H1 (cell line): ENCODE data around the gene FPR3. TPM values are rescaled to one million over a fixed set of nuclear protein-coding genes. Genes with fewer than 3 reads are reported as not detected.

Experiments used
- CTCF ChIA-PET: fragments of 300-600 bp; sonication (Branson Sonifier 250); formaldehyde crosslinking; loops from one replicate; lab custom pipeline; 2021; ENCODE audit not compliant: partially characterized antibody; lab: Charles Lee
- POLR2A ChIA-PET: fragments of 300-600 bp; sonication (Branson Sonifier 250); formaldehyde crosslinking; loops from one replicate; lab custom pipeline; 2021; ENCODE audit warnings: inconsistent platforms; ENCODE audit not compliant: partially characterized antibody; lab: Charles Lee
- DNase-seq, 2 experiments: peaks; one replicate each; pipeline versions ENCODE4 v3.0.0 to v3.0.0-alpha.2; 2010 to 2022; ENCODE audit warnings: low spot score in 2 of 2, low read depth in 1 of 2, mixed read lengths in 1 of 2
- FAIRE-seq: peaks from 2 replicates; lab custom pipeline; 2011; peaks lifted over from hg19 to GRCh38; lab: Jason Lieb, UNC
- H2AFZ ChIP-seq: 2 replicates; pipeline ENCODE4 v1.8.1; 2012; ENCODE audit warnings: low read length, inconsistent platforms
- H2AK5ac ChIP-seq: 2 replicates; pipeline ENCODE4 v1.6.1; 2013; ENCODE audit warnings: low read depth, low read length
- H2BK120ac ChIP-seq: replicated peaks from 2 replicates; pipeline ENCODE3; 2013; ENCODE audit warnings: low read depth, low read length, inconsistent platforms
- H2BK12ac ChIP-seq: 2 replicates; pipeline ENCODE4 v1.6.1; 2013; ENCODE audit warnings: low read depth, low read length
- H2BK15ac ChIP-seq: 2 replicates; pipeline ENCODE4 v1.6.1; 2013; ENCODE audit warnings: low read length
- H2BK20ac ChIP-seq: 2 replicates; pipeline ENCODE4 v1.6.1; 2013; ENCODE audit warnings: low read length
- H2BK5ac ChIP-seq: 2 replicates; pipeline ENCODE4 v1.6.1; 2013; ENCODE audit warnings: low read depth, low read length
- H3K14ac ChIP-seq: 2 replicates; pipeline ENCODE4 v1.6.1; 2013; ENCODE audit warnings: inconsistent platforms; ENCODE audit not compliant: insufficient read length
- H3K18ac ChIP-seq: 2 replicates; pipeline ENCODE4 v1.6.1; 2013; ENCODE audit warnings: low read length; ENCODE audit errors: extremely low read depth
- H3K23ac ChIP-seq: 2 replicates; pipeline ENCODE4 v1.6.1; 2013; ENCODE audit warnings: inconsistent platforms; ENCODE audit not compliant: insufficient read length
- H3K23me2 ChIP-seq: 2 replicates; pipeline ENCODE4 v1.6.1; 2013; ENCODE audit warnings: low read depth, low read length
- H3K27ac ChIP-seq: 2 replicates; pipeline ENCODE4 v1.6.1; 2011; ENCODE audit warnings: low read depth, low read length, inconsistent platforms
- H3K27me3 ChIP-seq, 4 experiments: replicated peaks in 1 of 4; 1 replicate in 1 of 4; 2 replicates in 3 of 4; pipeline versions ENCODE4 v1.6.1 to v1.8.1; 2011 to 2013; ENCODE audit warnings: low read length in 3 of 4, mild to moderate bottlenecking in 3 of 4, inconsistent platforms in 2 of 4, mixed read lengths in 2 of 4, moderate library complexity in 1 of 4; ENCODE audit not compliant: control insufficient read depth in 3 of 4, insufficient read depth in 3 of 4; ENCODE audit errors: extremely low read depth in 1 of 4
- H3K36me3 ChIP-seq, 4 experiments: 2 replicates each; pipeline versions ENCODE4 v1.6.1 to v1.8.1; 2011 to 2013; ENCODE audit warnings: mild to moderate bottlenecking in 4 of 4, low read length in 3 of 4, moderate library complexity in 2 of 4, control low read depth in 1 of 4, inconsistent platforms in 1 of 4; ENCODE audit not compliant: insufficient read depth in 4 of 4, control insufficient read depth in 2 of 4
- H3K4ac ChIP-seq: replicated peaks from 2 replicates; pipeline ENCODE3; 2013; ENCODE audit warnings: low read length, low read depth, mixed read lengths, inconsistent platforms; ENCODE audit not compliant: insufficient read length
- H3K4me1 ChIP-seq, 4 experiments: replicated peaks in 1 of 4; 1 replicate in 1 of 4; 2 replicates in 3 of 4; pipeline versions ENCODE4 v1.6.1 to v1.8.1; 2011 to 2013; ENCODE audit warnings: low read length in 3 of 4, inconsistent platforms in 2 of 4, mixed read lengths in 1 of 4; ENCODE audit not compliant: insufficient read depth in 4 of 4, control insufficient read depth in 3 of 4
- H3K4me2 ChIP-seq, 2 experiments: 2 replicates each; pipeline versions ENCODE4 v1.6.1 to v1.8.1; 2011 to 2013; ENCODE audit warnings: low read depth in 2 of 2, low read length in 2 of 2, control low read depth in 1 of 2, inconsistent platforms in 1 of 2, mild to moderate bottlenecking in 1 of 2; ENCODE audit not compliant: insufficient read depth in 1 of 2
- H3K4me3 ChIP-seq, 4 experiments: fragments of 200-600, 300-600 bp in 1 of 4; sonication (generic), shearing (Covaris generic), sonication (Bioruptor Twin) in 1 of 4; 2 replicates each; pipeline versions ENCODE4 v1.5.1 to v1.8.1; 2011 to 2016; ENCODE audit warnings: low read length in 4 of 4, low read depth in 3 of 4, control low read depth in 2 of 4, inconsistent platforms in 2 of 4, mild to moderate bottlenecking in 2 of 4, mixed read lengths in 1 of 4, moderate library complexity in 1 of 4; ENCODE audit not compliant: insufficient read depth in 2 of 4; ENCODE audit errors: extremely low read depth in 1 of 4
- H3K56ac ChIP-seq: replicated peaks from 2 replicates; pipeline ENCODE3; 2013; ENCODE audit warnings: low read depth, mild to moderate bottlenecking, mixed read lengths, low read length, inconsistent platforms; ENCODE audit not compliant: insufficient read length
- H3K79me1 ChIP-seq: 2 replicates; pipeline ENCODE4 v1.6.1; 2013; ENCODE audit warnings: low read depth, low read length, control low read depth
- H3K79me2 ChIP-seq, 2 experiments: 2 replicates each; pipeline versions ENCODE4 v1.6.1 to v1.8.1; 2012 to 2013; ENCODE audit warnings: low read length in 2 of 2, mild to moderate bottlenecking in 2 of 2, inconsistent platforms in 1 of 2; ENCODE audit not compliant: insufficient read depth in 2 of 2, control insufficient read depth in 1 of 2
- H3K9ac ChIP-seq, 4 experiments: replicated peaks in 1 of 4; 1 replicate in 1 of 4; 2 replicates in 3 of 4; pipeline versions ENCODE4 v1.6.1 to v1.8.1; 2011 to 2013; ENCODE audit warnings: low read depth in 3 of 4, low read length in 3 of 4, control low read depth in 2 of 4, mild to moderate bottlenecking in 2 of 4, moderate library complexity in 2 of 4, inconsistent platforms in 1 of 4; ENCODE audit errors: extremely low read depth in 1 of 4
- H3K9me3 ChIP-seq, 2 experiments: 2 replicates each; pipeline versions ENCODE4 v1.6.1 to v1.8.1; 2012 to 2013; ENCODE audit warnings: mild to moderate bottlenecking in 2 of 2, moderate library complexity in 2 of 2, control low read depth in 1 of 2, inconsistent platforms in 1 of 2, low read depth in 1 of 2, low read length in 1 of 2, mixed read lengths in 1 of 2; ENCODE audit not compliant: insufficient read depth in 2 of 2
- H4K20me1 ChIP-seq, 2 experiments: replicated peaks in 1 of 2; 2 replicates each; pipeline versions ENCODE3 to v1.8.1; 2011 to 2013; ENCODE audit warnings: inconsistent platforms in 2 of 2, low read length in 2 of 2, mild to moderate bottlenecking in 1 of 2; ENCODE audit not compliant: insufficient read depth in 2 of 2, control insufficient read depth in 1 of 2
- H4K5ac ChIP-seq: 2 replicates; pipeline ENCODE4 v1.6.1; 2013; ENCODE audit warnings: low read length, low read depth, mixed read lengths, inconsistent platforms; ENCODE audit not compliant: insufficient read length
- H4K8ac ChIP-seq: 2 replicates; pipeline ENCODE4 v1.8.0; 2013; ENCODE audit warnings: mild to moderate bottlenecking, moderate library complexity, low read length, inconsistent platforms; ENCODE audit not compliant: insufficient read depth; ENCODE audit errors: extremely low read depth
- H4K91ac ChIP-seq: replicated peaks from 2 replicates; pipeline ENCODE3; 2013; ENCODE audit warnings: low read length, mixed read lengths, inconsistent platforms; ENCODE audit not compliant: insufficient read length
- CBX8 ChIP-seq: fragments of 300-800, 300-1000 bp; sonication (generic); IDR thresholded peaks from 2 replicates; pipeline ENCODE4 v1.7.1; 2016; ENCODE audit warnings: low read depth, low read length, borderline replicate concordance
- MAFK ChIP-seq: IDR thresholded peaks from 2 replicates; pipeline ENCODE4 v1.6.1; 2012; ENCODE audit warnings: low read depth, mild to moderate bottlenecking, improper control_type of control experiment, low read length
- POLR2AphosphoS5 ChIP-seq: IDR thresholded peaks from 2 replicates; pipeline ENCODE4 v1.6.1; 2011; ENCODE audit warnings: low read depth, low read length
- SP1 ChIP-seq: IDR thresholded peaks from 2 replicates; pipeline ENCODE4 v1.6.1; 2011; ENCODE audit warnings: low read depth, low read length
- SP4 ChIP-seq: IDR thresholded peaks from 2 replicates; pipeline ENCODE4 v1.6.1; 2012; ENCODE audit warnings: low read length, inconsistent platforms
- TCF12 ChIP-seq: IDR thresholded peaks from 2 replicates; pipeline ENCODE4 v1.6.1; 2011; ENCODE audit warnings: low read depth, mild to moderate bottlenecking, low read length
- WGBS, 2 experiments: shearing (Covaris generic) in 1 of 2; methylation state at CpG; one replicate each; pipeline versions ENCODE4 v1.1.6 to v1.1.7; 2013 to 2015; ENCODE audit warnings: low lambda C conversion rate in 2 of 2, mixed read lengths in 2 of 2, inconsistent platforms in 1 of 2, low coverage in 1 of 2, missing lambda C conversion rate in 1 of 2; ENCODE audit not compliant: insufficient replicate concordance in 2 of 2, insufficient coverage in 1 of 2, insufficient read length in 1 of 2; ENCODE audit errors: extremely low coverage in 1 of 2, missing lambda C conversion rate in 1 of 2; 5-methylcytosine and 5-hydroxymethylcytosine counted together
- polyA plus RNA-seq, 7 experiments: library from polyadenylated mRNA; depleted of rRNA in 3 of 7; stranded (reverse) in 5 of 7; unstranded in 2 of 7; fragments of >200 nt in 5 of 7; fragments of 200-250 nt in 2 of 7; gene quantifications; 1 replicate in 5 of 7; 2 replicates in 1 of 7; 4 replicates in 1 of 7; pipeline versions ENCODE4 v1.2.1 to v1.2.3, GENCODE V29; 2011 to 2013; ENCODE audit warnings: missing spikeins in 2 of 7, mixed read lengths in 2 of 7
- total RNA-seq: library from RNA; stranded (reverse); fragmentation: NEBNext Ultra II Directional; extraction: Animal tissue kit (Norgen Biotek cat#: 25700); gene quantifications from 2 replicates; pipeline ENCODE4 v1.2.1, GENCODE V29; 2021
- TF ChIP-seq, protein P1 (sequence below): IDR thresholded peaks from 2 replicates; pipeline ENCODE4 v1.6.1; 2011; ENCODE audit warnings: low read length, improper control_type of control experiment

Gene FPR3
- total and polyA plus RNA-seq, 2 of the 8 experiments (the other 6 are each of a cell fraction or from before 2014, with no cell fraction given): not detected

DNA sequence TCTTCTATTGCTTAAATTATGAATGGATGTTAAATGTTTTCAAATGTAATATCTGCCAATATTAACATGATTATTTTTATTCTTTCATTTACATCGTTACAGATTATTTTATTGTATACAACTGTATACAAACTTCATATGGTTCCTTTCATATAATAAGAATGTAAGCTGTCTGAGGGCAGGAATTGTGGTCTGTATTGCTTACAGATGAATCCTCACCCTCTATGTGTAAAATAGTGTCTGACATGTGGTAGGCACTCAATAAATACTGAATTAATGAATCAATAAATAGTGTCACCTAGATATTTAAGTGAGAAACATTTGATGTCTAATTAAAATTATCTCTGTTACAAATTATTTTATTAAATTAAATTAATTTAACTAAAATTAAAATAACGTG is 7.8 kb downstream of the FPR3 start:
- FAIRE-seq (no peak), DNase-seq (no peak)
- Histone ChIP-seq H3K23me2 (no peaks in the 10 kb centered on the region), H2BK5ac (no peak overlapping the region), H4K20me1 (no peaks in the 10 kb centered on the region), H3K79me2 (no peaks in the 10 kb centered on the region), H3K9ac (no peak overlapping the region), H3K4me1 (peaks cover 0 to 5% (median 1%) of the 10 kb centered on the region in 4 experiments; a peak in 2 of 7 replicates), H3K4me3 (no peak overlapping the region), H2BK12ac (no peak overlapping the region), H3K36me3 (no peaks in the 10 kb centered on the region), H2BK120ac (no peak overlapping the region), H2BK15ac (no peak overlapping the region), H3K27me3 (no peaks in the 10 kb centered on the region), H3K56ac (no peak overlapping the region), H2BK20ac (no peak overlapping the region), H3K18ac (no peak overlapping the region), H3K9me3 (peaks cover 3 to 9% of the 10 kb centered on the region in 2 experiments; a peak in 3 of 4 replicates), H2AK5ac (no peak overlapping the region), H4K91ac (no peak overlapping the region), H3K14ac (no peak overlapping the region), H4K8ac (no peak overlapping the region), H3K4me2 (no peak overlapping the region), H3K4ac (no peak overlapping the region), H4K5ac (no peak overlapping the region), H3K23ac (no peak overlapping the region), H2AFZ (no peak overlapping the region), H3K27ac (no peak overlapping the region), H3K79me1 (no peaks in the 10 kb centered on the region)
- TF ChIP-seq POLR2AphosphoS5 (no peak), SP4 (no peak), TCF12 (no peak), SP1 (no peak), CBX8 (no peak), MAFK (no peak)
- TF ChIP-seq, protein P1, sequence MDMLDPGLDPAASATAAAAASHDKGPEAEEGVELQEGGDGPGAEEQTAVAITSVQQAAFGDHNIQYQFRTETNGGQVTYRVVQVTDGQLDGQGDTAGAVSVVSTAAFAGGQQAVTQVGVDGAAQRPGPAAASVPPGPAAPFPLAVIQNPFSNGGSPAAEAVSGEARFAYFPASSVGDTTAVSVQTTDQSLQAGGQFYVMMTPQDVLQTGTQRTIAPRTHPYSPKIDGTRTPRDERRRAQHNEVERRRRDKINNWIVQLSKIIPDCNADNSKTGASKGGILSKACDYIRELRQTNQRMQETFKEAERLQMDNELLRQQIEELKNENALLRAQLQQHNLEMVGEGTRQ: no peak
- ChIA-PET POLR2A (no interaction called here), CTCF (interaction anchor here (0.6 to 1.8 kb wide), 2 partner anchors 146 to 148 kb away, joined by 3 to 4 read pairs; no protein-coding TSS in a partner anchor)
- 79% methylated on average over 2 of the region's 2 CpGs; no CpG with 5 or more reads in 1 of the 2 experiments for whole genome bisulfite sequencing, 2 experiments
